ENCODE measurements around the gene CDK9.

DNA sequence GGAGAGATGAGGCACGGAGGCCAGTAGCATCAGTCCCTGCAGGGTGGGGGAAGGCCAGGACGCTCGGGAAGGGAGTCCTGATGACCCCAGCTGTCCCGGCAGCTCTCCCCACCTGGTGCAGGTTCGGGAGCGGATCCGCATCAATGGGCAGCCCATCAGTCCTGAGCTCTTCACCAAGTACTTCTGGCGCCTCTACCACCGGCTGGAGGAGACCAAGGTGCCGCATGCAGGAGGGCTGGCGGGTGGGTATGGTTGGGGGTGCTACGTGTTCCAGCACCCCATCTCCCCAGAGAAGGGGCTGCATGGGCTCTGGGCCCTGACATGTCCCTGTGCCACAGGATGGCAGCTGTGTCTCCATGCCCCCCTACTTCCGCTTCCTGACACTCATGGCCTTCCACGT is 21.0 kb downstream of the CDK9 start:
- TF ChIP-seq, protein P1, sequence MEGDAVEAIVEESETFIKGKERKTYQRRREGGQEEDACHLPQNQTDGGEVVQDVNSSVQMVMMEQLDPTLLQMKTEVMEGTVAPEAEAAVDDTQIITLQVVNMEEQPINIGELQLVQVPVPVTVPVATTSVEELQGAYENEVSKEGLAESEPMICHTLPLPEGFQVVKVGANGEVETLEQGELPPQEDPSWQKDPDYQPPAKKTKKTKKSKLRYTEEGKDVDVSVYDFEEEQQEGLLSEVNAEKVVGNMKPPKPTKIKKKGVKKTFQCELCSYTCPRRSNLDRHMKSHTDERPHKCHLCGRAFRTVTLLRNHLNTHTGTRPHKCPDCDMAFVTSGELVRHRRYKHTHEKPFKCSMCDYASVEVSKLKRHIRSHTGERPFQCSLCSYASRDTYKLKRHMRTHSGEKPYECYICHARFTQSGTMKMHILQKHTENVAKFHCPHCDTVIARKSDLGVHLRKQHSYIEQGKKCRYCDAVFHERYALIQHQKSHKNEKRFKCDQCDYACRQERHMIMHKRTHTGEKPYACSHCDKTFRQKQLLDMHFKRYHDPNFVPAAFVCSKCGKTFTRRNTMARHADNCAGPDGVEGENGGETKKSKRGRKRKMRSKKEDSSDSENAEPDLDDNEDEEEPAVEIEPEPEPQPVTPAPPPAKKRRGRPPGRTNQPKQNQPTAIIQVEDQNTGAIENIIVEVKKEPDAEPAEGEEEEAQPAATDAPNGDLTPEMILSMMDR (IDR thresholded peaks at IDR 0.05 in 2 of 3, conservative IDR thresholded peaks at IDR 0.05 in 1 of 3; ENCODE audit: control insufficient read depth in 2 of 3, extremely low read depth in 1 of 3, insufficient read depth in 1 of 3, low read depth in 3 of 3, low read length in 3 of 3): no peak
- TF ChIP-seq JUND (IDR thresholded peaks at IDR 0.05; ENCODE audit: low read depth, low read length): no peak
- TF ChIP-seq, protein P2, sequence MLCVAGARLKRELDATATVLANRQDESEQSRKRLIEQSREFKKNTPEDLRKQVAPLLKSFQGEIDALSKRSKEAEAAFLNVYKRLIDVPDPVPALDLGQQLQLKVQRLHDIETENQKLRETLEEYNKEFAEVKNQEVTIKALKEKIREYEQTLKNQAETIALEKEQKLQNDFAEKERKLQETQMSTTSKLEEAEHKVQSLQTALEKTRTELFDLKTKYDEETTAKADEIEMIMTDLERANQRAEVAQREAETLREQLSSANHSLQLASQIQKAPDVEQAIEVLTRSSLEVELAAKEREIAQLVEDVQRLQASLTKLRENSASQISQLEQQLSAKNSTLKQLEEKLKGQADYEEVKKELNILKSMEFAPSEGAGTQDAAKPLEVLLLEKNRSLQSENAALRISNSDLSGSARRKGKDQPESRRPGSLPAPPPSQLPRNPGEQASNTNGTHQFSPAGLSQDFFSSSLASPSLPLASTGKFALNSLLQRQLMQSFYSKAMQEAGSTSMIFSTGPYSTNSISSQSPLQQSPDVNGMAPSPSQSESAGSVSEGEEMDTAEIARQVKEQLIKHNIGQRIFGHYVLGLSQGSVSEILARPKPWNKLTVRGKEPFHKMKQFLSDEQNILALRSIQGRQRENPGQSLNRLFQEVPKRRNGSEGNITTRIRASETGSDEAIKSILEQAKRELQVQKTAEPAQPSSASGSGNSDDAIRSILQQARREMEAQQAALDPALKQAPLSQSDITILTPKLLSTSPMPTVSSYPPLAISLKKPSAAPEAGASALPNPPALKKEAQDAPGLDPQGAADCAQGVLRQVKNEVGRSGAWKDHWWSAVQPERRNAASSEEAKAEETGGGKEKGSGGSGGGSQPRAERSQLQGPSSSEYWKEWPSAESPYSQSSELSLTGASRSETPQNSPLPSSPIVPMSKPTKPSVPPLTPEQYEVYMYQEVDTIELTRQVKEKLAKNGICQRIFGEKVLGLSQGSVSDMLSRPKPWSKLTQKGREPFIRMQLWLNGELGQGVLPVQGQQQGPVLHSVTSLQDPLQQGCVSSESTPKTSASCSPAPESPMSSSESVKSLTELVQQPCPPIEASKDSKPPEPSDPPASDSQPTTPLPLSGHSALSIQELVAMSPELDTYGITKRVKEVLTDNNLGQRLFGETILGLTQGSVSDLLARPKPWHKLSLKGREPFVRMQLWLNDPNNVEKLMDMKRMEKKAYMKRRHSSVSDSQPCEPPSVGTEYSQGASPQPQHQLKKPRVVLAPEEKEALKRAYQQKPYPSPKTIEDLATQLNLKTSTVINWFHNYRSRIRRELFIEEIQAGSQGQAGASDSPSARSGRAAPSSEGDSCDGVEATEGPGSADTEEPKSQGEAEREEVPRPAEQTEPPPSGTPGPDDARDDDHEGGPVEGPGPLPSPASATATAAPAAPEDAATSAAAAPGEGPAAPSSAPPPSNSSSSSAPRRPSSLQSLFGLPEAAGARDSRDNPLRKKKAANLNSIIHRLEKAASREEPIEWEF (IDR thresholded peaks at IDR 0.05; ENCODE audit: insufficient replicate concordance, low read depth, low read length): no peak
- no peak for TF ChIP-seq ZNF274 (IDR thresholded peaks at IDR 0.05; ENCODE audit: insufficient read depth, insufficient read length)
- no peak for TF ChIP-seq TAF1 (IDR thresholded peaks at IDR 0.05; ENCODE audit: borderline replicate concordance, low read depth, low read length)
- no peak for TF ChIP-seq EP300 (IDR thresholded peaks at IDR 0.05; ENCODE audit: borderline replicate concordance in 1 of 2, control insufficient read depth in 1 of 2, low read depth in 2 of 2, low read length in 2 of 2)
- TF ChIP-seq JUNB (IDR thresholded peaks at IDR 0.05): no peak
- no peak for TF ChIP-seq ZNF384 (IDR thresholded peaks at IDR 0.05; ENCODE audit: borderline replicate concordance, low read depth, low read length)
- TF ChIP-seq RFX5 (IDR thresholded peaks at IDR 0.05; ENCODE audit: low read depth, low read length): no peak
- no peak for TF ChIP-seq CBX5 (IDR thresholded peaks at IDR 0.05; ENCODE audit: low read depth)
- no peak for TF ChIP-seq YY1 (IDR thresholded peaks at IDR 0.05; ENCODE audit: low read depth, low read length)
- no peak for TF ChIP-seq FOXK2 (IDR thresholded peaks at IDR 0.05)
